AG08395 (cell line): ENCODE data around the gene ASB2.

Experiments
- DNase-seq: peaks from one replicate; pipeline ENCODE4 v3.0.0; 2012; ENCODE audit warnings: mixed read lengths, low spot score

Gene ASB2

DNA sequence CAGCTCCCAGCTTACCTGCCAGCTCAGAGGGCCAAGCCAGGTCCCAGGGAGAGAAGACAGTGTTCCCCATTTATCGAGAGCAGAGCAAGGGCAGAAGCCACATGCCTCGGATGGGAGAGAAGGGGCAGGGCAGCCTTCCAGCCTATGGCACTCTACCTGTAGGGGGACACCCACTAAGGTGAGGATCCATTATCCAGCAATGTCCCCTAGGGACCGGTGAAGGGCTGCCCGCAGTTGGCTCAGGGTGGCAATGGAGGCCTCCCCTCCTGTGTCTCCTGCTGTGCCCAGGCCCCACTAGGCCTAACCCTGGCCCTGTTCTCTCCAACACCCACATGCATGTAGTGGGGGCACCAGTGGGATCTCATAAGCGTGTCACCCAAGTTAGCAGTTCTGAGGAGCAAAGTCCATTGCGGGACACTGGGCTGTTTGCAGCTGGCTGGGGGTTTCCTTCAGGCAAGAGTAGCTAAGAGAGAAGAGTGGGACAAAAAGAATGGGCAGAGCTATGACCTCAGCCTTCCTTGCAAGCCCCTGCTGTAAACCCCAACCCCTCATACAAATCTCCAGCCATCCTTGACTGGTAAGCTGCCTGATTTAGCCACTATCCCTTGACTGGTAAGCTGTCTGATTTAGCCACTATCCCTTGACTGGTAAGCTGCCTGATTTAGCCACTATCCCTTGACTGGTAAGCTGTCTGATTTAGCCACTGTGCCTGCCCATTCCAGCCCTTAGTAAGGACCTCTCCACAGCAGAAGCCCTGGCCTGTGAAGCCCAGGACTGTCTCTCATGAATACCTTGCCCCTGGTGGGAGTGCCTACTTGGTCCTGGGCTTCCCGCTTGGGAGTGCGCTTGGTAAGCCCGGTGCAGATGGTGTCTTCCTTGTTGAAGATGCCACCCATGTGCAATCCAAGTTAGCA is 5.2 kb upstream of the ASB2 start:
- DNase-seq, result no peak

DNA sequence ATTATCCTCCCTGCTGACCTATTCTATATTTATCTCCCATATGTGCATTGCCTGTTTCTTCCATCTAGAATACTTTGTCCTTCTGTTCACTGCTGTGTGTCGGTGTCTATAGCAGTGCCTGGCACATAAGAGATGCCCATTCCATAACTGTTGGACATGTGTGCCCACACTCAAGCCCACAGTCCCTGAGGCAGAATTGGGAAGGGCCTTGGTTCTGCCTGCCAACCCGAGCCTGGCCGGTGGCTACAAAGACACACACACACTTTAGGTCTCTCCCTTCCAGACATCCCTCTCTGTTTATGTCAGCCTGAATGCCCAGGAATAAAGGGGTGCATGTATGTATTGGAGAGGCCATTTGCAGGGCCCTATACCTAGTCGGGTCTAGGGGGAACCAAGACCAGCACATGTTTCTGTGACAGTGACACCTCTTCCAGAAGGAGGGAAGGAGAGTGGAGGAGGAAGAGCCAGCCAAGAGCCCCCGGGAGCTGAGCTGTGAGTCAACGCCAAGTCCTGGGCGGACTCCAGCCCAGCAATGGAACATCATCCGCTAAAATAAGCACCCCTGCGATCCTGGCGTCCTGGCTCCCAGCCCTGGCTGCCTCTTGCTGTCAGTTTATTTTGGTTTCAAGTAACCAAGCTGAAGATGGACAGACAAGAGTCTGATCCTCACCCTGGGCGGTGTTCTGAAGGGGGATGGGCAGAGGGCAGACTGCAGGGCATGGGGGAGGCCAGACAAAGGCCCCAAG is 4.3 kb upstream of the ASB2 start:
- DNase-seq, result no peak

DNA sequence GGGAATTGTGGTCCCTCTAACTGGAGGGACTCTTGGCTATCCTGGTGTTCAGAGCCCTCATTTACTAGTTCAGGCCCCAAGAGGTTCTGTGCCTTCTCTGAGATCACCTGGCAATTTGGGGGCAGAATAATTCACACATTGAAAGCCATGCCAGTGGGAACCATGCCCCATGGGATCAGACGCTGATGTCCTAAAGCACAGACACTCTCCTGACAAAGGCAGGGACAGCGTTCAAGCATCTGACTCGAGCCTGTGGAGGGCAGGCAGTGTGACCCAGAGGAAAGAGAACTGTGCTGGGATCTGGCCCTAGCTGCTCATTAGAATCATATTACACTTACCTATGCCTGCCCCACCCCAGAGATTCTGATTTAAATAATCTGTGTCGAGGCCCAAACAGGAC is 2.4 kb upstream of the ASB2 start:
- no peak for DNase-seq

DNA sequence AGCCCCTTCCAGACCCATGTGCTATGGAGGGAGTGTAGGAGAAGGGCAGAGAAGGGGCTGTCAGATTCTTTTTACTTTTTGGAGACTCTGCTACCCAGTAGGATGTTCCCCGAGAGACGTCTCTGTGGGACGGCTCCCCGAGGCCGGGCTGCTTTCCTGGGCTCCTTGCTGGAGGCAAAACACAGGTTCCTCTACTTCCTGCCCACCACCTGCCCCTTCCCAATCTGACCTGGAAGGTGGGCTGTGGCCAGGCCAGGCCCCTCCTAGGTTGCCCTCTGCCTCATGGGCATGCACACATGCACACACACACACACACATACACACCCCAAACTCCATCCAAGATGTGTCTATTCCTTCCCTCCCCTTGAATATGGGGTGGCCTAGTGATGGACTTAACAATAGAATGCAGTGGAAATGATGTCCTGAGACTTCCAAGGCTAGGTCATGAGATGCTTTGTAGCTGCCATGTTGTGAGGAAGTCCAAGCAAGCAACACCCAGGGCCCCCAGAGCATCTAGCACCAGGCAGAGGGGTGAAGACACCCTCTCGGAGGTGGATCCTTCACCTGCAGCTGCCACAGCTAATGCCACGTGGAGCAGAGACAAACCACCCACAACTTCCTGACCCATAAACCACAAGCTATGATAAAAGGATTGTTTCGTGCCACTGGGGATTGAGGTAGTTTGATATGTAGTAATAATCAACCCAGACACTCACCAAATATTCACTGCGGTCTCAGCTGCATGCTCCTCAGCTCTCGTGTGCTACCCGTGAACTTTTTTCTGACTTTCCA is 1.6 kb upstream of the ASB2 start:
- no peak for DNase-seq

DNA sequence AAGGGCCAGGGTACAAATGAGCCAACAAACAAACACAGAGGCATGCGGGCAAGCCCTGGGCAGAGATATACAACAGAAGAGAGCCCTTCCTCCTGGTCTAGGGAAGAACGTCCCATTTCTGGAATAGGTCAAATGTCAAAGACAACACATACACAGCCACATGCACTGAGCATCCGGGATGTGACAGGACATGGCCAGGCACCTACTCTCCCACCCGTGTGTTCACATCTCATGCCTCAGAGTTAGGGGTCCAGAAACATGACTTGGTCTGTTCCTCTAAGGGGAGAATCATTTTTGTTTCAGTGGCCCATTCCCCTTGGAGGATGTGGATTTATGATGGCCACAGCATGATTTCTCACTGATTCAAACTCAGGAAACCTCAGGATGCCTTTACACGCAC is 801 bp upstream of the ASB2 start:
- no peak for DNase-seq

DNA sequence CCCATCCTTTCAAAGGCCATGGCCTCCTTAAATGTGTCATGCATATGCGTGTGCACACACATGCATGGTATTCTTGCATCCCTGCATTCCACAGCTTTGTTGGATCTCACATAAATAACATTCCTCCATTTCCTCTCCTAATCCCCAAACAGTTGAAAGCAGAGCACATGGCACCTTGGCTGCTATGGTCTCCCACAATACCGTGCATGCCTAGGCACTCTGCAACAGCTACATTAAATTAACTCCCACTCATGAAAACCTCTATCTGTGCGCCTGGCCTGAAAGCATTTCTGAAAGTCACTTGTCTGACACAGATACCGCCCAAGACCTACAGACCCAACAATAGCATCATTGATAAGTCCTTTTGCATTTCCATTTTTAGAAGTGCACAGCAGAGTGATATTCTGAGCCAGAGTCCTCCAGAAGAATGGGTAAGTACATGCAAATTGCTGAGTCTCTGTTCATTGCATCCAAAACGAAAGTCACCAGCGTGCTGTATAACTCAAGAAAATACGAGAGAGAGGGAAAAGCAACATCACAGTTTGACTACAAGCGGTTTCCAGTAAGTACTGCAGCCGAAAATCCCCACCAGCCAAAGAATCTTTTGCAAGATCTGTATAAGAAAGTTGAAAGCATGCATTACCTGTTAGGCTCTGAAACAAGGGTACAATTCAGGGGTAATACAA is 436 bp downstream of the ASB2 start:
- no peak for DNase-seq

DNA sequence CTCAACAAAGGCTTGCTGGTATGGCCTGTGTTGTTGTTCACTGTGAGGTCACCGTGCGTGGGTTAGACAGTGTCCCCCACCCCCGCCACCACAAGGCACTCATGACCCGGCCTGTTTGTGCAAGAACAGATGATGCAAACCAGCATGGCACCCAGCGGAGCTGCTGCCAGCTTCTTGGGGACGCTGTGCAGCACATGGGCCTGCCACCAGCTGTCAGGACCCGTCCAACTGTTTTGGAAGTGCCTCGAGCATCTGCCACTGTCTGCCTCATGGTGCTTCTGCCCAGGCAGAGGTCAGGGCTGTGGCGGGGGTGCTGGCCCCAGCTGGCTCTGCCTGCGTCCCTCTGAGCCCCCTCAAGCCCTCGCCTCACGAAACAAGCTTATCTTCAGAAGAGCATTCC is 1.5 kb downstream of the ASB2 start:
- DNase-seq, result no peak

DNA sequence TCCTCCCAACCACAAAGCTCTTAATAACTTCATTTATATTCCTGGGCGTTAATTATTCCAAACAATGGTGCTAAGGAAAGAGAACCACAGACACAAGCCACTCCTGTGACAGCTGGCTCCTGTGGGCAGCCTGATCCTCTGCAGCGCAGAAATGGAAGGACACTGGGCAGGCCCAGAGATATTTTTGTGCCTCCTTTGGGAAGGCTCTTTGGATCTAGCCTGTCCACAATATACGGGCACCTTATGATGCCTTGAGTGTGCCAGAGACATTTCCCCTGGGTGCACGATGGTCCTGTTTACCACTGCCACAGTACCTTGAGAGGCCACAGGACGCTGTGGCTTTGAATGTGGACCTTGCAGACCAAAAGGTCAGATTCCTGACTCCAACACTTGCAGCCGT is 2.1 kb downstream of the ASB2 start:
- no peak for DNase-seq

DNA sequence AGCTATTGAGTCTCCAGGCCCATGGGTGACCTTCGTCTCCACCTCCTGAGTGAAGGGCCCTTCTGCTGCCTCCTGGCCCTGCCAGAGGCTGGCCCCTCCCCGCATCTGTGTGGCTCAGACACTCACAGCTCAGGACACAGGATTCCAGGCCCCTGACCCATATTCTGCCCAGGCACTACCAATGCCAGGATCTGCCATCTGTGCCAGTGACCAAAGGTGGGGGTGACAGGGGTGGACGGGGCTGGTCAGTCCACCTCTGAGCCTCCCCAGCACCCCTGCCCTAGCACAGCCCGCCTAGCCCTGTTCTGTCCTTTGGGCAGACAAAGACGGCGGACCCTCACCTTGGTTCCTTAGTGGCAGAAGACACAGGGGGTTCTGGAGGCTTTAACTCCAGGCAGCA is 2.8 kb downstream of the ASB2 start:
- DNase-seq, result no peak

DNA sequence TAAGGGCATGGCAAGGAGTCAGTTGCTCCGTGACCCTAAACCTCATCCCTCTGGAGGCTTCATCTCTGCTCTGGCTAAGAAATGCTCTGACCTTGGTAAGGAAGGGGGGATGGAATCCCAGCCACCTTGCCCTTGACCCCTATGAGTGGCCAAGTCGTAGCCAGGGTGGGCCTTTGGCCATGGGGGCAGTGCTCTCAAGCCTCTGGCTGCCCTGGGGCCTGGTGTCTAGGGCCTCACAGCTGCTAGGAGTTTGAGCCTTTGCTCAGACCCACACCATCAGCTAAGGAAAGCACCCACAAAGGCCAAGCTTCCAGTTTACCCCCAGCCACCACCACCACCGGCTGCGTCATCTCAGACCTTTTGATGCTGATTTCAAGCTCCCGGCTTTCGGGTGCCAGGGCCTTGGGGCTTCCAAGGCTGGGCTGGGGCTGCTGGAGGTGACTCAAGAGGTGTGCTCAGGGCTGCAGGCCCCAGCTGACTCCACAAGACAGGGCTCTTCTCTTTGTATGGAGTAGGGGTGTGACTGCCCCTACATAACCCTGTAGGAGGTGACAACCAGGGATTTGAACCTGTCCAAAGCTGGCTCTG is 3.7 kb downstream of the ASB2 start:
- DNase-seq, result no peak

DNA sequence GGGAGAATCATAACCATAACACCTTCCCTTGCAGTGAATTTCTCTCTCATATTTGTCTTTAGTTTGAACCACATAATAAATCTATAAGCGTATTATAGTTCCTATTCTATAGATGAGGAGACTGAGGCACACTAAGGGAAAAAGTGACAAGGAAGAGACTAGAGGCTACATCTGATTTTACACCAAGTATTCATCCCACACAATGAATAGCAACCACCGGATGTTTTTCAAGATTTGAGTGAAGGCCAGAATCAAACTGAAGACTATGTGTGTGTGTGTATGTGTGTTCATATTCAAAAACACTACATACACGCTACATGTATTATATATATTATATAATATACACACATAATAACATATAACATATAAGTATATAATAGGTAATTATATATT is 4.7 kb downstream of the ASB2 start:
- DNase-seq, result no peak

DNA sequence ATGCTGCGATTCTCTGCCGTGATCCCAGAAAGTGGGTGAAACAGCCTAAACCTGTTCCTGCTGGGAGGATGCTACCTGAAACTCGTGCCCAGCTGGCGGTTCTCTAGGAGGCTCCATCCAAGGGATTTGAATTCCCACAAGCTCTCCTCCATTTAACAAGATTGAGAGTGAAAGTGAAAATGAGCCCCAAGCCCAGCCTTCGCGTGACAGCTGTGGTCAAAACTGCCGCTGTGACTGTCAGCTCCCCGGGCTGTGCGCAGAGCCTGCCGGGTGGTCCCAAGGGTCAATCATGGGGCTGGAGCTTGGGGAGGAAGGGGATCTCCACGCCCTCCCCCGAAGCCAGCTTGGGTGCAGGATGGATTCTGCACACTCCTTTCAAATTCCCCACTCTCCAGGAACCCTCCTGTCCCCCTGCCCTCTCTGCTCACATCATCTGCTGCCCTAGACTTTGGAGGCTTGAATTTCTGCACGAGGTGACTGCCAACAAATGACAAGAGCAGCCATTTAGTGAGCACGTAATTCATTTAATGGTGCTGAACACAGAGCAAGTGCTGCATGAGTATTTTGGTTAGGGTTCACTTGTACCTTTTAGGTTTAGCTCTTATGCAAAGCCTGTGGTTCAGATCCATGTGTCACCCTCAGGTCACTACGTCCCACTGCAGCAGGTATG is 5.3 kb downstream of the ASB2 start:
- no peak for DNase-seq

DNA sequence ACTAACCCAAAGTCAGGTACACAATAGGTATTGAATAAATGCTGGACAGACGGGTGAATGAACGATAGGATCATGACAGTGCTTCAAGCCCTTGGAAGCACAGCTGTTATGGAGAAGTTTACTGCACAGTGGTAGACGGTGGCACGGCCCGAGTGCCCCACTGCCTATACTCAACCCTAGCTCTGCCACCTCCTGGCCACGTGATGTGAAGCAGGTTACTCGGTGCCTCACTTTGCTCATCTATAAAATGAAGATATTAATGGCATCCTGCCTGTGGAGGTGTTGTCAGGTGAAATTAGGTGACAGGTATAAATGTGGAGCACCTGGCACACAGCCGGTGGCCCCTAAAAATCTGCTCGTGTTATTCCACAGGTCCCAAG is 5.8 kb downstream of the ASB2 start:
- no peak for DNase-seq

DNA sequence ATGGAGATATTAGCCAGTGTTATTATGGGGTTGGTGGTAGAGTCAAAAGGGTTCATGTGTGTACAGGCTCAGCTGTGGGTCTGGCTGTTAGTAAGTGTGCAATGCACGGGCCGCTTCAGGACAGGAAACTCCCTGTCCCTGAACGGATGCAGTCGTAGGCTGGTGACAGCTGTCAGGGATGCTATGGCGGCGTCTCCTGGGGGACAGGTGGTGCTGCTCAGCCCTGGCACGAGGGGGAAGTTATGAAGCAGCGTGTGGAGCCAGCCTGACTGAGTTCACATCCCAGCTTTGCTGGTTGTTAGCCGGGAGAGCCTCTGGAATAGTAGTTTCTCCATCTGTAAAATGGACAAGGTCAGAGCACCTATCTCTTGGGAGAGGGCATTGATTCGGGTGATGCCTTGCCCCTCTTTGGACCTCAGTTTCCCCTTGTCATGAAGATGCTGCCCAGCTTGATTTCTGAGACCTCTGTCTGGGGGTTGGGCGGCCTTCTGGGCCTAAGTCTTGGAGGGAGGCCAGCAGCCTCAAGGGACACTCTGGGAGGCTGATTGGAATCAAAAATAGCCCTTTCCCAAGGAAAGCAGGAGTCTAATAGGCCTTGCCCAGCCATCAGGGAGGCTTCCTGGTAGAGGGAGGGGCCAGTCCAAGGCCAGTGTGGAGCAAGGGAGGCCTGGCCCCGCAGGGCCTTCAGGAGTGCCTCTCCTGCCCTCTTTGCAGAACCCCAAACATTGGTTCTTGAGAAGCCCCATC is 7.1 kb downstream of the ASB2 start:
- no peak for DNase-seq

DNA sequence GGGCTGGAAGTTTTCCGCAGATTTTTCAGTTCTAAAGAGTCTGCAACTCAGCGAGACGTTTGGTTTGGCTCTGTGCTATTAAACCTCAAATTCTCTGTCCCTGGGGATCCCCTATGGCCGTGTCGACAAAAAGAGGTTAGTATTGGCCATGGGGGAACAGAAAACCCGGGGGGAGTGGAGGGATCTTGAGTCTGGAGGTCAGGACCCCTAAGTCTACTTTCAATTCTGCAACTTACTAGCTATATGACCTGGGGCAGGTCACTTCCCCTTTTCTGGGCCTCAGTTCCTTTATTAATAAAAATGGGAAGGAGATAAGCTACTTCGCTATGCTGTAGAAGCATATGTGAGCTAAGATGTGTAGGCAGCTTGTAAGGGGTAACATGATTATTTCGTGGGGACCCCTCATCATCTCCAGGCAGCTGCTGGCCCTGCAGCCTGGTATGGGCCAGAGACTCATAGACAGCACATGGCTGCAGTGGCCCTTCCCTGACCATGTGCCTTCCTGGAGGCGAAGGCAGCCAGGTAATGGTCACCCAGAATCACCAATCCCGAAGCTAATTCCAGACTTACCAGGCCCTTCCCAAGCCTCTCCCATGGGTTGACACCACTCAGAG is 8.6 kb downstream of the ASB2 start:
- DNase-seq, result no peak

DNA sequence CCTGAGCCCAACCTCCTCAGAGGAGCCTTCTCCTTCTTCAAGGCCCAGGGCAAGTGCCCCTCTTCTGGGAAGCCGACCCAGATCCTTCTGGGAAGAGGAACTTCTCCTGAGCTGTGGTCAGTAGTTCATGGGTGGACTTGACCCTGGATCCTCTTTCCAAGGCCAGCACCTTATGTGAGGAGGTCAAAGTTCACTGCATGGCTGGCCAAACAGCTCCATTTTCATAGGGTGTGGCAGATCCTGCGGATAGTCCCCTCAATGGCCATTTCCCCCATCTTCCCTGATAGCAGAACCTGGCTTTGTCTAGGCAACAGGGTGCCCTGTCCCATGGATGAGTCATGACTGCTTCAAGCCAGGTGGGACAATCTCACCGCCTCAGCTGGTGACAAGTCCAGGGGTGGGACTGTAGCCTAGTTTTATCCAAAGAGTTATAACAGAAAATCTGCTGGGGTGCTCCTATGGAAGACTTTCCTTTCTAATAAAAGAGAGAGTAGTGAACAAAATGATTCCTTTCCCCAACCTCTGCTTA is 10.4 kb downstream of the ASB2 start:
- no peak for DNase-seq

DNA sequence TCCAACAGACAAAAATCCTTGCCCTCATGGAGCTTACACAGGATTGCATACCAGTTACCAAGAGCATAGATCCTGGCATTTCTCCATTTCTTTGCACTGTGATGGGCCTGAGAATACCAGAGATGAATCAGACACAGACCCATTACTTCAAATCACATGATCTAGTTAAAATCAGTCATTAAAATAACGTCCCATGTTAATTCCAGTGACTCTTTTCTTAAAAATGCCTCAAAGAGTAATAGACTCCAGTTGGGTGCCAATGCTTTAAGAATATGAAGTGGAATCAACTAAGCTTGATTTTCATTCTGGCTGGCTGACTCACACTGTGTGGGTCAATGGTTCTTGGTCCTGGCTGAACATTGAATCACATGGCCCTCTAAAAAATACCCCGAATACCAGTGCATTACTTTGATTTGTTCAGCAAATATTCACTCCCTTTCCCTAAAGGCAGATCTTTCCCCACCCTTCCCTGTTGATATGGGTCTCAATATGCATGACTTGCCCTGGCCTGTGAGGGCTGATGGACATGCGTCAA is 11.0 kb downstream of the ASB2 start:
- DNase-seq, result peak; percentile 88

DNA sequence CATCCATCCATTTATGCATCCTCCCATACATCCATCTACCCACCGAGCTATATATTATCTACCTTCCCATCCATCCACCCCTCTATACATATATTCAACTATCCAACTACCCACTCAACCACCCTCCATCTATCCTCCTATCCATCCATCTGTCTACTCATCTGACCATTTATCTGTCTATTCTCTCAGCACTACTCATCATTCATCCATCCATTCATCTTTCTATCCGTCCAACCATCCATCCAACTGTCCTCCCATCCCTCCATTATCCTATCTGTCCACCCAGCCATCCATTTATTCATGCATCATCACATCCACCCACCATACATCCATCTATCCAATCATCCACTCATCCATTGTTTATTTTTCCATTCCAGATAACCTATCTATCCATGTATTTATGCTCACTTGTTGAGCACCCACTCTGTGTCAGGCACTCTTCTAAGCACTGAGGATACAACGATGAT is 11.5 kb downstream of the ASB2 start:
- no peak for DNase-seq

DNA sequence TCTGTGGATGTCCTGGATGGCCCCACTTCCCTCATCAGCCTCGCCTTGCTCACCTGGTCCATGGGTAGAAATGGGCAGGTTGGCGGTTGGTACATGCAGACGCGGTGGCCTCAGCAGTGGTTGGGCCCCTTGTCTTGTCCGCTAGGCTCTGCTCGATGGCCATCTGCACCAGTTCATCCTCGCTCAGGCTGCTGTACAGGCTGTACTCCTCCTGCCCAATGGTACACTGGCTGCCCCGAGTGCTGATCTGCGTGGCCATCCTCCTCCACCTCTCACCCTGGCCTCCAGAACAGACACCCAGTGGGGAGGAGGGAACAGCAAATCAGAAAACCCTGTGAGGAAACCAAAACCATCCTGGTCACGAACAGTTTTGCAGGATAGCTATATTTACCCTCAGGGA is 12.1 kb downstream of the ASB2 start:
- DNase-seq, result no peak
